Activated CD4-positive, alpha-beta T cell treated with anti-CD3 and anti-CD28 coated beads for 4 hours (primary cell): ENCODE measurements around the gene TIMP1.

Source experiments
- DNase-seq, 2 donors: peaks; one replicate each; pipeline ENCODE4 v3.0.0-alpha.2; 2020

The TIMP1 gene

GRCh38 chrX:47608130-47608810, 26.0 kb downstream of the TIMP1 start:
- no peak for DNase-seq

GRCh38 chrX:47610511-47610910, 28.3 kb downstream of the TIMP1 start:
- DNase-seq = no peak

GRCh38 chrX:47611489-47611888, 29.3 kb downstream of the TIMP1 start:
- no peak for DNase-seq

- no peak for DNase-seq
These were observed 29.7 kb downstream of the TIMP1 start for GRCh38 chrX:47611926-47612325.

- no peak for DNase-seq
These were observed 30.2 kb downstream of the TIMP1 start for GRCh38 chrX:47612418-47612817.

- DNase-seq = no peak
These were observed 30.8 kb downstream of the TIMP1 start for GRCh38 chrX:47613082-47613481.

- no peak for DNase-seq
These were observed 32.4 kb downstream of the TIMP1 start for GRCh38 chrX:47614618-47615017.

GRCh38 chrX:47618923-47619485, 36.8 kb downstream of the TIMP1 start:
- no peak for DNase-seq

- DNase-seq = peak; percentile 74 to 80
These were observed 37.5 kb downstream of the TIMP1 start, which contains the start of gene SYN1 for GRCh38 chrX:47619486-47620302. Gene SYN1 (minus strand): TSS chrX:47619857. CDS start chrX:47619728, 129 bp downstream.

- DNase-seq = no peak
These were observed 38.1 kb downstream of the TIMP1 start for GRCh38 chrX:47620303-47620685.

GRCh38 chrX:47621851-47622250, 39.6 kb downstream of the TIMP1 start:
- no peak for DNase-seq

GRCh38 chrX:47623540-47624027, 41.3 kb downstream of the TIMP1 start:
- DNase-seq = peak; percentile 25 to 41

GRCh38 chrX:47625365-47625764, 43.1 kb downstream of the TIMP1 start:
- DNase-seq = no peak

- DNase-seq = peak in 1 of 2 donors; percentile 27
These were observed 46.7 kb downstream of the TIMP1 start for GRCh38 chrX:47628982-47629381.

- DNase-seq = no peak
These were observed 47.4 kb downstream of the TIMP1 start, which contains the start of gene CFP for GRCh38 chrX:47629419-47630200. Gene CFP (minus strand): TSS chrX:47629930. CDS start chrX:47629844, 86 bp downstream.

GRCh38 chrX:47631676-47632075, 49.4 kb downstream of the TIMP1 start:
- DNase-seq = no peak

- DNase-seq = no peak
These were observed 50.4 kb downstream of the TIMP1 start for GRCh38 chrX:47632666-47633065.

- no peak for DNase-seq
These were observed 51.7 kb downstream of the TIMP1 start for GRCh38 chrX:47633689-47634590.

- no peak for DNase-seq
These were observed 52.8 kb downstream of the TIMP1 start for GRCh38 chrX:47634871-47635575.
